ENCODE results near the gene PIF1. TPM values are rescaled to one million over a fixed set of nuclear protein-coding genes. Genes with fewer than 3 reads are reported as not detected.

PIF1 gene
- total RNA-seq (2014; rRNA removed; shearing (Covaris generic)): 100 and 124 TPM in 2 replicates

- Histone ChIP-seq H3K36me3 (replicated peaks; ENCODE audit: control insufficient read depth, insufficient read depth, low read length) (peaks cover 24% of the 10 kb centered on the region), H3K4me3 (ENCODE audit: insufficient read depth, low read depth, low read length) (peak within 1 kb of the TSS; percentile 99), H3K27me3 (ENCODE audit: control insufficient read depth, insufficient read depth, low read length) (no peaks in the 10 kb centered on the region)
- DNase-seq: peak; percentile 95
These were observed at the start of gene PIF1 for GRCh38 chr15:64825431-64826294. PIF1 (minus strand) TSS chr15:64825647; CDS start chr15:64824335, 1,312 bp downstream.

- Histone ChIP-seq H3K36me3 (replicated peaks; ENCODE audit: control insufficient read depth, insufficient read depth, low read length) (peaks cover 10% of the 10 kb centered on the region), H3K4me3 (ENCODE audit: insufficient read depth, low read depth, low read length) (no peak overlapping the region), H3K27me3 (ENCODE audit: control insufficient read depth, insufficient read depth, low read length) (no peaks in the 10 kb centered on the region)
- no peak for DNase-seq
These were observed 44.9 kb upstream of the PIF1 start for GRCh38 chr15:64870353-64870752.

GRCh38 chr15:64869501-64869900 is 44.1 kb upstream of the PIF1 start:
- Histone ChIP-seq H3K27me3 (ENCODE audit: control insufficient read depth, insufficient read depth, low read length) (no peaks in the 10 kb centered on the region), H3K4me3 (ENCODE audit: insufficient read depth, low read depth, low read length) (no peak overlapping the region), H3K36me3 (replicated peaks; ENCODE audit: control insufficient read depth, insufficient read depth, low read length) (peaks cover 15% of the 10 kb centered on the region)
- DNase-seq: no peak

- peaks cover 19% of the 10 kb centered on the region for H3K36me3 ChIP-seq (replicated peaks; ENCODE audit: control insufficient read depth, insufficient read depth, low read length)
- no peaks in the 10 kb centered on the region for H3K27me3 ChIP-seq (ENCODE audit: control insufficient read depth, insufficient read depth, low read length)
- DNase-seq: peak; percentile 80
- no peak overlapping the region for H3K4me3 ChIP-seq (ENCODE audit: insufficient read depth, low read depth, low read length)
These were observed 40.6 kb upstream of the PIF1 start for GRCh38 chr15:64865998-64866520.

- Histone ChIP-seq H3K27me3 (ENCODE audit: control insufficient read depth, insufficient read depth, low read length) (no peaks in the 10 kb centered on the region), H3K4me3 (ENCODE audit: insufficient read depth, low read depth, low read length) (no peak overlapping the region), H3K36me3 (replicated peaks; ENCODE audit: control insufficient read depth, insufficient read depth, low read length) (peaks cover 20% of the 10 kb centered on the region)
- no peak for DNase-seq
These were observed 39.9 kb upstream of the PIF1 start for GRCh38 chr15:64865126-64865997.

GRCh38 chr15:64864068-64864467 is 38.6 kb upstream of the PIF1 start:
- no peak for DNase-seq
- Histone ChIP-seq H3K4me3 (ENCODE audit: insufficient read depth, low read depth, low read length) (no peak overlapping the region), H3K27me3 (ENCODE audit: control insufficient read depth, insufficient read depth, low read length) (no peaks in the 10 kb centered on the region), H3K36me3 (replicated peaks; ENCODE audit: control insufficient read depth, insufficient read depth, low read length) (peaks cover 28% of the 10 kb centered on the region)

- Histone ChIP-seq H3K4me3 (ENCODE audit: insufficient read depth, low read depth, low read length) (no peak overlapping the region), H3K27me3 (ENCODE audit: control insufficient read depth, insufficient read depth, low read length) (no peaks in the 10 kb centered on the region), H3K36me3 (replicated peaks; ENCODE audit: control insufficient read depth, insufficient read depth, low read length) (peaks cover 26% of the 10 kb centered on the region)
- no peak for DNase-seq
These were observed 37.0 kb upstream of the PIF1 start for GRCh38 chr15:64862408-64862807.

- DNase-seq: peak; percentile 70
- Histone ChIP-seq H3K27me3 (ENCODE audit: control insufficient read depth, insufficient read depth, low read length) (no peaks in the 10 kb centered on the region), H3K4me3 (ENCODE audit: insufficient read depth, low read depth, low read length) (no peak overlapping the region), H3K36me3 (replicated peaks; ENCODE audit: control insufficient read depth, insufficient read depth, low read length) (peaks cover 22% of the 10 kb centered on the region)
These were observed 36.5 kb upstream of the PIF1 start for GRCh38 chr15:64861960-64862359.

- Histone ChIP-seq H3K27me3 (ENCODE audit: control insufficient read depth, insufficient read depth, low read length) (no peaks in the 10 kb centered on the region), H3K36me3 (replicated peaks; ENCODE audit: control insufficient read depth, insufficient read depth, low read length) (peaks cover 24% of the 10 kb centered on the region), H3K4me3 (ENCODE audit: insufficient read depth, low read depth, low read length) (no peak overlapping the region)
- no peak for DNase-seq
These were observed 35.9 kb upstream of the PIF1 start for GRCh38 chr15:64861331-64861730.

GRCh38 chr15:64859226-64859625 is 33.8 kb upstream of the PIF1 start:
- Histone ChIP-seq H3K36me3 (replicated peaks; ENCODE audit: control insufficient read depth, insufficient read depth, low read length) (peaks cover 24% of the 10 kb centered on the region), H3K27me3 (ENCODE audit: control insufficient read depth, insufficient read depth, low read length) (no peaks in the 10 kb centered on the region), H3K4me3 (ENCODE audit: insufficient read depth, low read depth, low read length) (no peak overlapping the region)
- DNase-seq: no peak

- Histone ChIP-seq H3K4me3 (ENCODE audit: insufficient read depth, low read depth, low read length) (no peak overlapping the region), H3K27me3 (ENCODE audit: control insufficient read depth, insufficient read depth, low read length) (no peaks in the 10 kb centered on the region), H3K36me3 (replicated peaks; ENCODE audit: control insufficient read depth, insufficient read depth, low read length) (peaks cover 26% of the 10 kb centered on the region)
- no peak for DNase-seq
These were observed 32.7 kb upstream of the PIF1 start for GRCh38 chr15:64858021-64858575.

- Histone ChIP-seq H3K27me3 (ENCODE audit: control insufficient read depth, insufficient read depth, low read length) (no peaks in the 10 kb centered on the region), H3K4me3 (ENCODE audit: insufficient read depth, low read depth, low read length) (no peak overlapping the region), H3K36me3 (replicated peaks; ENCODE audit: control insufficient read depth, insufficient read depth, low read length) (peaks cover 26% of the 10 kb centered on the region)
- no peak for DNase-seq
These were observed 32.0 kb upstream of the PIF1 start for GRCh38 chr15:64857421-64857820.

GRCh38 chr15:64856429-64857145 is 31.1 kb upstream of the PIF1 start:
- Histone ChIP-seq H3K4me3 (ENCODE audit: insufficient read depth, low read depth, low read length) (no peak overlapping the region), H3K27me3 (ENCODE audit: control insufficient read depth, insufficient read depth, low read length) (no peaks in the 10 kb centered on the region), H3K36me3 (replicated peaks; ENCODE audit: control insufficient read depth, insufficient read depth, low read length) (peaks cover 26% of the 10 kb centered on the region)
- peak; percentile 57 for DNase-seq
